HL-60 (cell line): Measurements from ENCODE around the gene TSHZ2.

Source experiments
- GABPA ChIP-seq: IDR thresholded peaks from 2 replicates; pipeline ENCODE4 v1.6.1; 2012; ENCODE audit warnings: low read depth
- POLR2AphosphoS5 ChIP-seq: IDR thresholded peaks from 2 replicates; pipeline ENCODE4 v1.6.1; 2012; ENCODE audit warnings: low read depth
- SPI1 ChIP-seq: IDR thresholded peaks from 2 replicates; pipeline ENCODE4 v1.6.1; 2012; ENCODE audit warnings: low read depth, mild to moderate bottlenecking, borderline replicate concordance
- TF ChIP-seq, protein P1 (sequence below): IDR thresholded peaks from one replicate; pipeline ENCODE4 v1.5.1; 2011; ENCODE audit warnings: low read length, control low read depth, inconsistent platforms; ENCODE audit not compliant: insufficient read depth
- TF ChIP-seq, protein P2 (sequence below): IDR thresholded peaks from 2 replicates; pipeline ENCODE4 v1.6.1; 2012; ENCODE audit warnings: low read depth; ENCODE audit not compliant: insufficient replicate concordance

GRCh38 chr20:52958211-52958610 lies 13.9 kb upstream of the TSHZ2 start:
- TF ChIP-seq, protein P1, sequence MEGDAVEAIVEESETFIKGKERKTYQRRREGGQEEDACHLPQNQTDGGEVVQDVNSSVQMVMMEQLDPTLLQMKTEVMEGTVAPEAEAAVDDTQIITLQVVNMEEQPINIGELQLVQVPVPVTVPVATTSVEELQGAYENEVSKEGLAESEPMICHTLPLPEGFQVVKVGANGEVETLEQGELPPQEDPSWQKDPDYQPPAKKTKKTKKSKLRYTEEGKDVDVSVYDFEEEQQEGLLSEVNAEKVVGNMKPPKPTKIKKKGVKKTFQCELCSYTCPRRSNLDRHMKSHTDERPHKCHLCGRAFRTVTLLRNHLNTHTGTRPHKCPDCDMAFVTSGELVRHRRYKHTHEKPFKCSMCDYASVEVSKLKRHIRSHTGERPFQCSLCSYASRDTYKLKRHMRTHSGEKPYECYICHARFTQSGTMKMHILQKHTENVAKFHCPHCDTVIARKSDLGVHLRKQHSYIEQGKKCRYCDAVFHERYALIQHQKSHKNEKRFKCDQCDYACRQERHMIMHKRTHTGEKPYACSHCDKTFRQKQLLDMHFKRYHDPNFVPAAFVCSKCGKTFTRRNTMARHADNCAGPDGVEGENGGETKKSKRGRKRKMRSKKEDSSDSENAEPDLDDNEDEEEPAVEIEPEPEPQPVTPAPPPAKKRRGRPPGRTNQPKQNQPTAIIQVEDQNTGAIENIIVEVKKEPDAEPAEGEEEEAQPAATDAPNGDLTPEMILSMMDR, result no peak
- TF ChIP-seq, protein P2, sequence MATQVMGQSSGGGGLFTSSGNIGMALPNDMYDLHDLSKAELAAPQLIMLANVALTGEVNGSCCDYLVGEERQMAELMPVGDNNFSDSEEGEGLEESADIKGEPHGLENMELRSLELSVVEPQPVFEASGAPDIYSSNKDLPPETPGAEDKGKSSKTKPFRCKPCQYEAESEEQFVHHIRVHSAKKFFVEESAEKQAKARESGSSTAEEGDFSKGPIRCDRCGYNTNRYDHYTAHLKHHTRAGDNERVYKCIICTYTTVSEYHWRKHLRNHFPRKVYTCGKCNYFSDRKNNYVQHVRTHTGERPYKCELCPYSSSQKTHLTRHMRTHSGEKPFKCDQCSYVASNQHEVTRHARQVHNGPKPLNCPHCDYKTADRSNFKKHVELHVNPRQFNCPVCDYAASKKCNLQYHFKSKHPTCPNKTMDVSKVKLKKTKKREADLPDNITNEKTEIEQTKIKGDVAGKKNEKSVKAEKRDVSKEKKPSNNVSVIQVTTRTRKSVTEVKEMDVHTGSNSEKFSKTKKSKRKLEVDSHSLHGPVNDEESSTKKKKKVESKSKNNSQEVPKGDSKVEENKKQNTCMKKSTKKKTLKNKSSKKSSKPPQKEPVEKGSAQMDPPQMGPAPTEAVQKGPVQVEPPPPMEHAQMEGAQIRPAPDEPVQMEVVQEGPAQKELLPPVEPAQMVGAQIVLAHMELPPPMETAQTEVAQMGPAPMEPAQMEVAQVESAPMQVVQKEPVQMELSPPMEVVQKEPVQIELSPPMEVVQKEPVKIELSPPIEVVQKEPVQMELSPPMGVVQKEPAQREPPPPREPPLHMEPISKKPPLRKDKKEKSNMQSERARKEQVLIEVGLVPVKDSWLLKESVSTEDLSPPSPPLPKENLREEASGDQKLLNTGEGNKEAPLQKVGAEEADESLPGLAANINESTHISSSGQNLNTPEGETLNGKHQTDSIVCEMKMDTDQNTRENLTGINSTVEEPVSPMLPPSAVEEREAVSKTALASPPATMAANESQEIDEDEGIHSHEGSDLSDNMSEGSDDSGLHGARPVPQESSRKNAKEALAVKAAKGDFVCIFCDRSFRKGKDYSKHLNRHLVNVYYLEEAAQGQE, result no peak
- TF ChIP-seq POLR2AphosphoS5 (no peak), SPI1 (no peak), GABPA (no peak)
